Tibial artery (tissue), 4 donors: ENCODE measurements around the gene TIMP1.
A peak's percentile ranks its signal among the peaks of the same experiment; 100 is the strongest.

Experiments used
- DNase-seq, 2 donors: peaks; one replicate each; pipeline ENCODE4 v3.0.0-alpha.2; 2019
- H3K27ac ChIP-seq, 2 donors: fragments of 200-600 bp; sonication (generic) in 1 of 2; 1 replicate in 1 of 2; 2 replicates in 1 of 2; pipeline ENCODE4 v1.5.1; 2018 to 2019; ENCODE audit warnings: mild to moderate bottlenecking in 1 of 2
- H3K27me3 ChIP-seq, 2 donors: fragments of 200-600 bp; sonication (generic) in 1 of 2; one replicate each; pipeline versions ENCODE4 v1.5.1 to v1.6.0; 2016 to 2019
- H3K36me3 ChIP-seq, 3 donors: fragments of 200-600 bp; sonication (generic) in 2 of 3; one replicate each; pipeline ENCODE4 v1.5.1; 2016 to 2019; ENCODE audit warnings: mild to moderate bottlenecking in 2 of 3
- H3K4me1 ChIP-seq, 4 donors: fragments of 200-600 bp; sonication (generic) in 2 of 4; 1 replicate in 3 of 4; 2 replicates in 1 of 4; pipeline ENCODE4 v1.5.1; 2016 to 2019
- H3K4me3 ChIP-seq, 2 donors: fragments of 200-600 bp; sonication (generic) in 1 of 2; 1 replicate in 1 of 2; 2 replicates in 1 of 2; pipeline ENCODE4 v1.5.1; 2018 to 2019; ENCODE audit warnings: mild to moderate bottlenecking in 2 of 2
- H3K9me3 ChIP-seq, 3 donors: fragments of 200-600 bp; sonication (generic) in 1 of 3; one replicate each; pipeline ENCODE4 v1.5.1; 2016 to 2019
- intact Hi-C: fragments of 100-400 bp; cut with DNase I; formaldehyde crosslinking; loops from one replicate; pipeline ENCODE4 v1.15.0; 2023; ENCODE audit warnings: low total_unique reads
- TF ChIP-seq, protein P1 (sequence below), 2 experiments: fragments of 200-600 bp in 1 of 2; fragments of 450-650 bp in 1 of 2; IDR thresholded peaks; one replicate each; pipeline ENCODE4 v1.5.1; 2017 to 2019; ENCODE audit warnings: antibody characterized with exemption in 2 of 2, mild to moderate bottlenecking in 1 of 2, moderate library complexity in 1 of 2

The TIMP1 gene

DNA sequence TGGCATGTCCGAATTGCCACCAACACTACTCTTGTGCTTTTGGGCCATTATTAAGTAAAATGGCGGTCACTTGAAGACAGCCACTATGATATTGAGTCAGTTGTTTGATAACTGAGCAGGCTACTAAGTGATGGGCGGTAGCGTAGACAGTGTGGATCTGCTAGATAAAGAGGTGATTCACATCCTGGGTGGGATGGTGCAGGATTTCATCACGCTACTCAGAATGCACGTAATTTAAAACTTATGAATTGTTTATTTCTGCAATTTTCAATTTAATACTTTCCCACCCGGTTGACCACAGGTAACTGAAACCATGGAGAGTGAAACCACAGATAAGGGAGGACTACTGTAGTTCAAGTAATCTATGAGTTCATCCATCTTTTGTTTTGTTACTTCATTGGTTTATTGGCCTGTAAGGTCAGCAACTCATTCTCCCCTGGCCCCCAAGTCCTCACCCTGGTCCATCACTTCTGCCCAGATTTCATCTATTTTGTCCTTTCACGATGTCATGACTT, 18.4 kb upstream of the TIMP1 start:
- H3K4me1 ChIP-seq: peaks cover 0 to 16% (median 13%) of the 10 kb centered on the region in 4 donors
- H3K4me3 ChIP-seq: no peak overlapping the region
- TF ChIP-seq, protein P1, sequence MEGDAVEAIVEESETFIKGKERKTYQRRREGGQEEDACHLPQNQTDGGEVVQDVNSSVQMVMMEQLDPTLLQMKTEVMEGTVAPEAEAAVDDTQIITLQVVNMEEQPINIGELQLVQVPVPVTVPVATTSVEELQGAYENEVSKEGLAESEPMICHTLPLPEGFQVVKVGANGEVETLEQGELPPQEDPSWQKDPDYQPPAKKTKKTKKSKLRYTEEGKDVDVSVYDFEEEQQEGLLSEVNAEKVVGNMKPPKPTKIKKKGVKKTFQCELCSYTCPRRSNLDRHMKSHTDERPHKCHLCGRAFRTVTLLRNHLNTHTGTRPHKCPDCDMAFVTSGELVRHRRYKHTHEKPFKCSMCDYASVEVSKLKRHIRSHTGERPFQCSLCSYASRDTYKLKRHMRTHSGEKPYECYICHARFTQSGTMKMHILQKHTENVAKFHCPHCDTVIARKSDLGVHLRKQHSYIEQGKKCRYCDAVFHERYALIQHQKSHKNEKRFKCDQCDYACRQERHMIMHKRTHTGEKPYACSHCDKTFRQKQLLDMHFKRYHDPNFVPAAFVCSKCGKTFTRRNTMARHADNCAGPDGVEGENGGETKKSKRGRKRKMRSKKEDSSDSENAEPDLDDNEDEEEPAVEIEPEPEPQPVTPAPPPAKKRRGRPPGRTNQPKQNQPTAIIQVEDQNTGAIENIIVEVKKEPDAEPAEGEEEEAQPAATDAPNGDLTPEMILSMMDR (IDR thresholded peaks at IDR 0.05): no peak
- intact Hi-C loops: no loop called here
- no peak overlapping the region for H3K27ac ChIP-seq
- no peaks in the 10 kb centered on the region for H3K9me3 ChIP-seq
- no peaks in the 10 kb centered on the region for H3K27me3 ChIP-seq
- no peak for DNase-seq
- peaks cover 25 to 53% (median 52%) of the 10 kb centered on the region in 3 donors for H3K36me3 ChIP-seq

DNA sequence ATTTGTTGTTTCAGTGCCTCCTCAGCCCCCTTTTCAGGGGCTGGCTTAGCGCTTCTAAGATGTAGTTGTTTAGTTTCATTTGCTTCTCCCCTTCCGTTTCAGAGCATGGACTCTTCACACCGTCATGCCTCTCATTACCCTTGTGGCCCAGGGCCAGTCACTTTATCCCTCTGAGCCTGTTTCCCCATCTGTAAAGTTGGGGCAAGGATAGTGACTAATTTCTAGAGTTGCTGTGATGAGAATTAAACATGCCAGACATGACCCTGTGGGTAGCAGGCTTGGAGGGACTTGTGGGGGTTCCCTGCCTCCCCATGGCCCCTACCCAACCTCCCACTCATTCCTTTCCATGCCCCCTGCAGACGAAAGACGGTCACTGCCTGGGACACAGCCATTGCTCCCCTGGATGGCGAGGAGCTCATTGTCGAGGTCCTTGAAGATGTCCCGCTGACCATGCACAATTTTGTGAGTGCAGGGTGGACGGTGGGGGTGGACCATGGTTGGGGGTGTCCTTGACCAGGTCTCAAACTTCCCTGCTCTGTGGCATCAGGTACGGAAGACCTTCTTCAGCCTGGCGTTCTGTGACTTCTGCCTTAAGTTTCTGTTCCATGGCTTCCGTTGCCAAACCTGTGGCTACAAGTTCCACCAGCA, 17.7 kb upstream of the TIMP1 start:
- intact Hi-C loops: no loop called here
- Histone ChIP-seq H3K36me3 (peaks cover 28 to 60% (median 59%) of the 10 kb centered on the region in 3 donors), H3K27ac (no peak overlapping the region), H3K4me1 (peaks cover 0 to 16% (median 13%) of the 10 kb centered on the region in 4 donors), H3K9me3 (no peaks in the 10 kb centered on the region), H3K4me3 (no peak overlapping the region), H3K27me3 (no peaks in the 10 kb centered on the region)
- no peak for DNase-seq
- TF ChIP-seq, protein P1 (IDR thresholded peaks at IDR 0.05): no peak

DNA sequence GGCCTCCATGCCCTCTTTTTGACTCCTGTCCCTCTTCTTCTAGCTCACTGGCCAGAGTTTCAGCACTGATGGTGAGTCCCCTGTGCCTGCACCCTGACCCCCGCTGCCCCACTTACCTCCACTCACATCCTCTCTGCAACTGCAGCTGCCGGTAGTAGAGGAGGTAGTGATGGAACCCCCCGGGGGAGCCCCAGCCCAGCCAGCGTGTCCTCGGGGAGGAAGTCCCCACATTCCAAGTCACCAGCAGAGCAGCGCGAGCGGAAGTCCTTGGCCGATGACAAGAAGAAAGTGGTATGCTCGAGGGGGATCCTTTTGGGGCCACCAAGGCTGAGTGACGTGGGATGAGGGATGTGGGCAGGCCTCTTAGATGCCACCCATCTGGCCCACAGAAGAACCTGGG, 15.4 kb upstream of the TIMP1 start:
- no peaks in the 10 kb centered on the region for H3K9me3 ChIP-seq
- intact Hi-C loops: no loop called here
- H3K4me3 ChIP-seq: no peak overlapping the region
- no peak overlapping the region for H3K27ac ChIP-seq
- H3K4me1 ChIP-seq: peaks cover 0 to 14% (median 12%) of the 10 kb centered on the region in 4 donors
- TF ChIP-seq, protein P1 (IDR thresholded peaks at IDR 0.05): no peak
- no peak for DNase-seq
- H3K36me3 ChIP-seq: peaks cover 33 to 83% (median 69%) of the 10 kb centered on the region in 3 donors
- no peaks in the 10 kb centered on the region for H3K27me3 ChIP-seq

DNA sequence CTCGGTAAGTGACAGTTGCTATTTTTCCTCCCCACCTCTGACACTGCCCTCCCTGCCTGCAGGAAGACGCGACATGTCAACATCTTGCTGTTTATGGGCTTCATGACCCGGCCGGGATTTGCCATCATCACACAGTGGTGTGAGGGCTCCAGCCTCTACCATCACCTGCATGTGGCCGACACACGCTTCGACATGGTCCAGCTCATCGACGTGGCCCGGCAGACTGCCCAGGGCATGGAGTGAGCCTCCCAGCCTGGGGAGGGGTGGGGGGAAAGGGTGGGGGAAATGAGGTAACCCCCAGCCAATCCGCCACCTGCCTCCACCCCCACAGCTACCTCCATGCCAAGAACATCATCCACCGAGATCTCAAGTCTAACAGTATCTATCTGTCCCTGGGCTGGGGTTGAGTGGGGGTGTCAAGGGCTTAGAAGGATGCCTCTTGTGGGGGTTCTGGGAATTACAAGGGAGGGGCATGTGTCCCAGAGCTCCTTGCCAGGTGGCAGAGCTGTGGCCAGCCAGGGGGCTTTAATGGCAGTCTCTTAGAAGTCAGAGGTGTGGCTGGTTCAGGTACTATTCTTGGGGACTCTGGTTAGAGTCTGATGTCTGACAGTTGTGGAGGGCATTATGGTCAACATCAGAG, 13.5 kb upstream of the TIMP1 start:
- TF ChIP-seq, protein P1 (IDR thresholded peaks at IDR 0.05): peak in 1 of 2 experiments; percentile 20
- DNase-seq: no peak
- no peak overlapping the region for H3K4me3 ChIP-seq
- peaks cover 0 to 8% (median 4%) of the 10 kb centered on the region in 4 donors for H3K4me1 ChIP-seq
- H3K9me3 ChIP-seq: no peaks in the 10 kb centered on the region
- peaks cover 33 to 78% (median 60%) of the 10 kb centered on the region in 3 donors for H3K36me3 ChIP-seq
- H3K27me3 ChIP-seq: no peaks in the 10 kb centered on the region
- intact Hi-C loops: no loop called here
- H3K27ac ChIP-seq: no peak overlapping the region

DNA sequence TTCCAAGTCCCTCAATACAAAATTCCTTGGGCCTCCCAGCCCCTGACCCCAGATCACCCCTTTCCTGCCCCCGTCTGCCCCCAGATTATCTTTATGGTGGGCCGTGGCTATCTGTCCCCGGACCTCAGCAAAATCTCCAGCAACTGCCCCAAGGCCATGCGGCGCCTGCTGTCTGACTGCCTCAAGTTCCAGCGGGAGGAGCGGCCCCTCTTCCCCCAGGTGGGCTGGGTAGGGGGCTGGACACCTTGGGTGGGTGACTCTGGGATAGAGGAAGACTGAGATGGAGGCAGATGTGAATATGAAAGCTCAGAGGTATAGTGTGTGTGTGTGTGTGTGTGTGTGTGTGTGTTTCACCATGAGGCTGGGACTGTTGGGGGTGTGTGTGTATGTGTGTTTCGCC, 11.4 kb upstream of the TIMP1 start:
- Histone ChIP-seq H3K36me3 (peaks cover 24 to 59% (median 45%) of the 10 kb centered on the region in 3 donors), H3K27ac (no peak overlapping the region), H3K9me3 (no peaks in the 10 kb centered on the region), H3K4me1 (peaks cover 0 to 16% (median 13%) of the 10 kb centered on the region in 4 donors), H3K27me3 (no peaks in the 10 kb centered on the region), H3K4me3 (no peak overlapping the region)
- TF ChIP-seq, protein P1 (IDR thresholded peaks at IDR 0.05): no peak
- intact Hi-C loops: no loop called here
- DNase-seq: no peak
